HG03039 (cell line): ENCODE results near the gene PRRX1.

Experiments used
- ATAC-seq: cut with Tn5 transposase; IDR thresholded peaks from one replicate; pipeline ENCODE4 v1.9.1; 2021; ENCODE audit warnings: mild to moderate bottlenecking, moderate library complexity; ENCODE audit not compliant: unreplicated experiment

The PRRX1 gene

DNA sequence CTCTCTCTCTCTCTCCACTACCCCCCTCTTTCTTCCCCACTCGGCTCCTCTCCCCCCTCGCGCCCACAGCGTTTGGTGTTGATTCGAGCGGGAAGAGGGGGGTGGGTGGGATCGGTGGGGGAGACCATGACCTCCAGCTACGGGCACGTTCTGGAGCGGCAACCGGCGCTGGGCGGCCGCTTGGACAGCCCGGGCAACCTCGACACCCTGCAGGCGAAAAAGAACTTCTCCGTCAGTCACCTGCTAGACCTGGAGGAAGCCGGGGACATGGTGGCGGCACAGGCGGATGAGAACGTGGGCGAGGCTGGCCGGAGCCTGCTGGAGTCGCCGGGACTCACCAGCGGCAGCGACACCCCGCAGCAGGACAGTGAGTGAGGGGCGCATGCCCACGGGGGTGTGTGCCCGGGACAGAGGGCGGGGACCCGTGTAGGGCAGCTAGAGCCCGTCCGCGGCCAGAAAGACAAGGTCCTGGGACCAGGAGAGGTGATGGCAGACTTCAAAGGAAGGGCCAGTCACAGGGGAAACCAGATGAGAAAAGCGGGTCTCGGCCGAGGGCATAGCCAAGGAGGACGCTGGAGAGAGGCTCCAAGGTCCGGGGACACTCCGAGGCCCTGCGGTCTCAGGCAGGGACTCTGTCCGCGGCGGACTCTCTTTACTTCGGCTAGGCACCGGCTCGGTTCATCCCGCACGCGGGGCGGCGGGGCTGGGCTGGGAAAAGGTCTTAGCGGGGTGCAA lies at the start of gene PRRX1:
Gene PRRX1, plus strand, starts transcription at position 39 of the 735 bp plus-strand sequence. Its CDS starts 88 bp downstream, at position 127.
- ATAC-seq: no peak

DNA sequence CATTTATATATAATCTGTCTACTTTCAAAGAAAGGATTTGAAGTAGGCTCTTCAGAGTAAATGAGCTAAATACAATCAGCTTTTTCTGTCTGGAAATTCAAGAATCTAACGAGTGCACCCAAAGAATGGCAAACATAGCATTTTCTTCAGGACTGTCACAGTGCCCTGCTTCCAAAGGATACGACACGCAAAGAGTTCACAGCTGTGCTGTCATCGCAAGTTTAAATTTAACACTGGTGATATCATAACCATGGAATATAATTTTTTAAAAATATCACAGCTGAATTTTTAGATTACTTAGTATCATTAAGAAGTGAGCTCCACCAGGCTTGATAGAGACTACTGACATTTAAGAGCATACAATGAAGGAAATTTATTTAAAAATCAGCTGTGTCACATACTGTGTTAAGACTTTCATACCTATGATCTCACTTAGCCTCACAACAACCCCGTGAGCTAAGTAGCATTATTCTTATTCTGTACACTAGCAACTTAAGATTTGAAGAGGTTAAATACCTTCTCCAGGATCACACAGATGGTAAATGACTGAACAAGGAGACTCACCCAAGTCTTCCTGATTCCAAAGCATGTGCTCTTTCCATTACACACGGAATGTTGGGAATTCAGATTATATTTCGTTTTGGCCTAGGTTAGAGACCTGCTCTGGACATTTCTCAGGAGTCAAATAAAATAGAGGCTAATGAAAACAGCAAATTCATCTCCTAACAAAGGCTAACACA lies 46.2 kb upstream of the PRRX1 start:
- no peak for ATAC-seq

GRCh38 chr1:170618421-170618820 lies 45.5 kb upstream of the PRRX1 start:
- ATAC-seq: no peak

- no peak for ATAC-seq
These were observed 44.5 kb upstream of the PRRX1 start for GRCh38 chr1:170619241-170620028.

GRCh38 chr1:170620164-170620563 lies 43.8 kb upstream of the PRRX1 start:
- no peak for ATAC-seq

DNA sequence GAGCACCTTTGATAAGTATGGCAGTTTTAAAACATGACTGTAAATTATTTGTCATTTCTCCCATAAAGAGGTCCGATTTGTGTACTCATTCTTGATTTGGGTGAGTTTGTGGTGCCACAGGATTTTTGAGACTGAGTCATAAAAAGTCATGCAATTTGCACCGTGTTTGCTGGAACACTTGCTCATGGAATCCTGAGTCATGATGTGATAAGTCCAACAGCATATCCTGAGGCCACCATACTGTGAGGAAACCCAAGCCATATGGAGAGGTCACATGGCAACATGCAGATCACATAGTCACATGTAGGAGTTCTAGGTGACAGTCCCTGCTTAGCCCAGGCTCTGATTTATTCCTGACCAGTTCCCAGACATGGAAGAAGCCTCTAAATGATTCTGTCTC lies 40.8 kb upstream of the PRRX1 start:
- no peak for ATAC-seq

- no peak for ATAC-seq
These were observed 39.8 kb upstream of the PRRX1 start for GRCh38 chr1:170624146-170624545.

GRCh38 chr1:170630977-170631376 lies 33.0 kb upstream of the PRRX1 start:
- no peak for ATAC-seq

- no peak for ATAC-seq
These were observed 29.6 kb upstream of the PRRX1 start for GRCh38 chr1:170634293-170634692.

DNA sequence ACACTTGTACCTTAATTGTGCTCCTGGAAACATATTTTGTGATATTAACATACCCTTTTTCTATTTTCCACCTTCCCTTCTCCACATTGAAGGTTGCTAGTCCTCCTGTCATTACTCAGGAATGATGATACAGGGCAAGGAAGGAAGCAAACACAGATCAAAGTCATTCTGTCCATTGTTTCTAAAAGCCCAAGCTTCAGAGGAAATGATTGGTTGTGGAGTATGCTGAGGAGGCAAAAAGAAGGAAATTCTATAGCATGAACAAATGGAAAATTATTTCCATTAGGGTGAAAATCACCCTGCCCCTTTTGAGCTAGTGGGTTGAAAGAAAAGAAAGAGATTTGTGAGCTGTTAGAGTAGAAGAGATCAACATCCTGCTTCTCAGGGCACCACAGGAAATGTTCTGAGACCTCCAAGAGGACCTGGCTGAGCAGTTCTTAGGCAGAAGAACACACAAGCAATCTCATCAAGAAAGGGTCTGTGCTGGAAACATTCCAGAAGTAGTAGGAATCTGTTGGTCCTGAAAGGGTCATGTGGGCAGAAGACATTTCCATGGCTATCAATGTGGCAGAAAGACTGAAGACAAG lies 29.0 kb upstream of the PRRX1 start:
- ATAC-seq: no peak

DNA sequence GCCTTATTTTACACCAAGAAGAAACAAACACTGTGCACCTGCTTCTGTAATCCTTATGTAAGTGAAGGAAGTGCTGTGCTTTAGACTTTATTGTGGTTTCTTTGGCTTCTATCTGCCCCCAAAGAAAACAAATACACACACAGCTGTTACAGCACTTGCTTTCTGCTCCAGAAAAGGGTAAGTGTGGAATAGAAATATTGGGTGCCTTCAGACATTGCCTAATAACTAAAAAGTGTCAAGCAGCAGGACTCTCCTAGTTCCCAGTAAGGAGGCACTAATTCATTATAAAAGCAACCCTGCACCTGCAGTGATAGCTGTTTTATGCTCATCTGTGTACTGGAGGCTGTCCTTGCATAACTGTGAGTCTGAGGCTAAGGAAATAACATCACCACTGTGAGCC lies 23.4 kb upstream of the PRRX1 start:
- no peak for ATAC-seq

- ATAC-seq: no peak
These were observed 6.6 kb upstream of the PRRX1 start for GRCh38 chr1:170657275-170657853.

DNA sequence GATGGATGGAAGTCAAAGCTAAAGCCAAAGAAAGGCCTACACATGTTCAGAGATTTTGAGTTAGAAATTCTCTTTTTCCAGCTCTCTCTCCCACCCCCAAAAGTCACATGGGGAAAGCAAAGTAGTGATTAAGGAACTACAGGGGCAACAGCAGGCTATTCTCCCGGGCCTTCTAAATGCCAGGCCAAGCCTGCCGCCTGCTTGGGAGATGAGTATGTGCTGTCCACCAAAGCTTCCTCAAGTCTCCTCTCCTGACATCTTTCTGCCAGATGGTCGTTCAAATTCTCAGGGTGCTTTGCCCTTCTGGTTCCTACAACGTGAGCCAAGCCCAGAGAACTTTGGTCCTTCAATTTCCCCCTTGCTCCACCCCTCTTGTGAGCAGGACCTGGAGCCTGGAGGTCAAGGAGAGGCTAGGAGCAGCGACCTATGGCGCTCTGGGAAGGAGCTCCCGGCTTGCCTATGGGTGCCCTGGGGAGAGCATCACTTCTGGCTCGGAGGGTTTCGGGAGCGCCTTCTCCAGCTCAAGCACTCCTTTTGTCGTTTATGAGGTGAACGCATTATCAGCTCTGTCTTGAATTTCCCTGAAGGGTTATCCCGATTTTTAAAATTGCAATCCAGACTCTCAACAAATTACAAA lies 4.4 kb upstream of the PRRX1 start:
- no peak for ATAC-seq

DNA sequence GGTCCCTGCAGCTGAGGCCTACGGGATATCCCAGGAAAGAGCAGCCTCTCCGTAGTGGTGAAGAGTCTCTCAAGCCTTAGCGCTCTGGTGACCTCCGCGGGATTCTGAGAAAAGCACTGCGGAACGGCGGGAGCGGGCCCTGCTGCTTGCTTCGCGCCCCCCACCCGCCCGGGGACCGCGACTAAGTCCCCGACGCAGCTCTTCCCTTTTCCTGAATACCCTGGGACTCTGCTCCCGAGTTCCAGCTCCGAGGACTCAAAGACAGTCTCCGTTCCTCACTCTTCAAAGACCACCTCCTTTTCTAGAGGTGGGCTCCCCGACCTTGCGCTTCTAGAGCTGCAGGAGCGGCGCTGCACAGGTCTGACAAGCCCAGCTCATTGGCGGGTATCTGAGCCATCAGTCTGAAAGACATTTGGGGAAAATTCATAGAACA lies 3.6 kb upstream of the PRRX1 start:
- no peak for ATAC-seq

- ATAC-seq: no peak
These were observed 2.9 kb upstream of the PRRX1 start for GRCh38 chr1:170660871-170661645.

DNA sequence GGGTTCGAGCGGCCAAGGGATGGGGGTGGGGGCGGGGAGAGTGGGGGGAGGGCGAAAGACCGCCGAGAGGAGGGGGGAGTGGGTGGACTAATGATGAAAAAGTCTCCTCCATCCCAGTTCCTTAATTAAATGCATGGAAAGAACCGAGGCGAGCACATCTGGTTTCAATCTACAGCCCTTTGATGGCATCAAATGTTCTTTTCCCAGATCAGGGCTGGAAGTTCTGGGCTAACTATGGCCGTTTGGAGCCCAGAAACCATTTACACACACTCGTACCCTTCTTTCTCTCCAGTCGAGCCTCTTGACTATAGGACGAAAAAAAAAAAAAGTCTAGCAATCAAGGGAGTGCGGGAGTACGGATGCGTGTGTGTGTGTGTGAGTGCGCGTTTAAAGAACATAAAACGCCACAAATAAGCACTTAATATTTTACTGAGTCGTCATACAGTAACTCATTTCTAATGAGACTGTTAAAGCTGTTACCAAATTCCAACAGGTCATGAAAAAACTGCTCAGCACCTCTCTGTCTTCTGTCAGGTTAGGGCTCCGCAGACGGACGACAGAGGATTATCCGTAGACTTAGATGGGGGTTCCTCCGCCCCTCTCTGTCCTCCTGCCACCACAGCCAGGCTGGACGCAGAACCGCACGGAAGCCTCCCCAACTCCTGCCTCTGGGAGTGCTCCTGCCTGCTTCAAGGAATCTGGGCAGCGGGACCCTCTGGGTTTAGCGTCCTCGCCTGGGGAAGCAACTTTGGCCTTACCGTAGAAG lies 2.1 kb upstream of the PRRX1 start:
- ATAC-seq: no peak

- ATAC-seq: no peak
These were observed 1.1 kb upstream of the PRRX1 start for GRCh38 chr1:170662561-170663403.
